ENCODE data around the gene MAPK8IP2. TPM values are rescaled to one million over a fixed set of nuclear protein-coding genes. Genes with fewer than 3 reads are reported as not detected.

MAPK8IP2 gene
- 0.86 and 1.0 TPM in 2 replicates for total RNA-seq

DNA sequence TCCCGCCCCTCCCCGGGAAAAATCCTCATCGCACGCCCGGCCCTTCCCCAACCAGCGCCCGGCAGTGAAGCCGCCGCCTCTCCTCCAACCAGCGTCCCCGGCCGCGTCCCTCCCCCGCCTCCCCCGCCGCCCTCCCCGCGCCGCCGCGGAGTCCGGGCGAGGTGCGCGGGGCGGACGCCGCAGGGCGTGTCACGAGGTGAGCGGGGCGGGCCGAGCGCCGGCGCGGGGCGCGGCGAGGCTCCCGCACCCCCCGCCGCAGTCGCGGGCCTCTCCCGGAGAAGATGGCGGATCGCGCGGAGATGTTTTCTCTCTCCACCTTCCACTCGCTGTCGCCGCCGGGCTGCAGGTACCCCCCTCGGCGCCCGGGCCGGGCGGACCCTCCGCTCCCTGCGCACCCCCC, at the start of gene MAPK8IP2:
Gene MAPK8IP2, plus strand, starts transcription at position 256 of the 400 bp plus-strand sequence. Its CDS starts 26 bp downstream, at position 282.

DNA sequence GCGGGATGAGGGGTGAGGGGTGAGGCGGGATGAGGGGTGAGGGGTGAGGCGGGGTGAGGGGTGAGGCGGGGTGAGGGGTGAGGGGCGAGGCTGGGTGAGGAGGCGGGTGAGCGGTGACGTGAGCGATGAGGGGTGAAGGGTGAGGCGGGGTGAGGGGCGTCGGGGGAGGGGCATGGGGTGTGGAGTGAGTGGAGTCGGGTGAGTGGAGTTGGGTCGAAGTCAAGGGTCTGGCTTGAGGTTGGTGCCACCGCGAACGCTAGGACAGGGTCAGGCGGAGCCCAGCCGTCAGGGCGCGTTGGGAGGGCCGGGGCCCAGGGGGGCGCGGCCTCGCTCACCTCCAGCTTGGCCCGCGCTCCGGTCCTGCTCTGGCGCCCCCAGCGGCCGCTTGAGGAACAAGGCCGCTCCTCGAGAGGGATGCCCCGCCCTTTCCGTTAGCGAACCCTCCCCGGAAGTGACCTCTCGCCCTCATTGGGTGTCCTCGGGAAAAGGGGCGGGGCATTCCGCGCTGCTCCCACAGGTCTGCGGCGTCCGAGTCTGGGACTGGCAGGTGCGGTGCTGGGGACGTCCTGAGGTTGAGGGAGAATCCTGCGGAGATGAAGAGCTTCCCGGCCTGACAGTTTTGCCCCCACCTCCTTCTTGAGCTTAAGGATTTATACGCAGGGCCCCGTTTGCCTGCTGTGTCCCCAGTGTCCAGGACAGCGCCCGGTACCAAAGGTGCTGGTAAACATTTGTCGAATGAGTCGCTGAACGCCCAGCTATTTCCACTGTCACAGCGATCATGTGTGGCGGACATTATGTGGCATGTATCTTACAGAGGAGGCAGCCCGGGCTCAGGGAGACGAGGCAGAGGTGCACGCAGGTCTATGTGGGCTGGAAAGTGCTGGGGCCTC, 37.8 kb upstream of the MAPK8IP2 start, which contains the start of gene SYCE3:
Gene SYCE3, minus strand, starts transcription at position 397 of the 890 bp plus-strand sequence. CDS start 6,514 bp downstream, outside the sequence.

DNA sequence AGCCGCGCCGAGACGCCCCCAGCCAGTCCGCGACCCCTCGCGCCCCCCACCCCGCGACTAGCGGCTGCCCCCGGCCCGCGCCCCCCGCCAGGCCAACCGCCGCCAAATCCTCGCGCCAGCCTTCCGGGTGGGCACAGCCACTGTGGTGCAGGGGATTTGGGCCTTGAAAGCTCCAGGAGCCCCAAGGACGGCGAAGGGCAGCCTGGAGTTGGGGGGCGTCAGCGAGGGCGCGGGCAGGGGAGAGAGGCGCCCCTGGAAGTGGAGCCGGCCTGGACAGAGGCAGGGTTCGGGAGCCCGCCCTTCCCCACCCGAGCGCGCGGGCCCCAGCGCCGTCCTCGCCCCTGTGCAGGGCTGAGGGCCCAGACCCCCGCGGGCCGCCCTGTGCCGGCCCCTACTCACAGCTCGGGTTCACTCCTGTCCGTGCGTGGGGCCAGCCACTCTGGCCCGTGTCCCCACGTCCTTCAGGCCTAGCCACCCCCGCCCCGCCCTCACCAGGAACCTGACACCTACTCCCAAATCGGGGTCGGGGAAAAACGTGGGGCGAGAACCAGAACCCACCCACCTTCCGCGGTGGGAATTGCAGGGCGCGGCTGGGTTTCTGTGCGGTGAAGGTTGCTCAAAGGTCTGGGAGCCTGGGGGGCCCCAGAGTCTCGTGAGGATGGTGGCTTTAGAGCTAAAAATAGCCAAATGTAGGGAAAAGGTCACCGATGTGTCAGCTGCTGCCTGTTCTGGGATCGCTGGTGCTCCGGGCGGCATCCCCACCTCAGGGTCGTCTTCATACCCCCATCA, 22.4 kb upstream of the MAPK8IP2 start, which contains the start of gene CPT1B:
Gene CPT1B, minus strand, starts transcription at position 441 of the 789 bp plus-strand sequence. CDS start 512 bp downstream, outside the sequence.

DNA sequence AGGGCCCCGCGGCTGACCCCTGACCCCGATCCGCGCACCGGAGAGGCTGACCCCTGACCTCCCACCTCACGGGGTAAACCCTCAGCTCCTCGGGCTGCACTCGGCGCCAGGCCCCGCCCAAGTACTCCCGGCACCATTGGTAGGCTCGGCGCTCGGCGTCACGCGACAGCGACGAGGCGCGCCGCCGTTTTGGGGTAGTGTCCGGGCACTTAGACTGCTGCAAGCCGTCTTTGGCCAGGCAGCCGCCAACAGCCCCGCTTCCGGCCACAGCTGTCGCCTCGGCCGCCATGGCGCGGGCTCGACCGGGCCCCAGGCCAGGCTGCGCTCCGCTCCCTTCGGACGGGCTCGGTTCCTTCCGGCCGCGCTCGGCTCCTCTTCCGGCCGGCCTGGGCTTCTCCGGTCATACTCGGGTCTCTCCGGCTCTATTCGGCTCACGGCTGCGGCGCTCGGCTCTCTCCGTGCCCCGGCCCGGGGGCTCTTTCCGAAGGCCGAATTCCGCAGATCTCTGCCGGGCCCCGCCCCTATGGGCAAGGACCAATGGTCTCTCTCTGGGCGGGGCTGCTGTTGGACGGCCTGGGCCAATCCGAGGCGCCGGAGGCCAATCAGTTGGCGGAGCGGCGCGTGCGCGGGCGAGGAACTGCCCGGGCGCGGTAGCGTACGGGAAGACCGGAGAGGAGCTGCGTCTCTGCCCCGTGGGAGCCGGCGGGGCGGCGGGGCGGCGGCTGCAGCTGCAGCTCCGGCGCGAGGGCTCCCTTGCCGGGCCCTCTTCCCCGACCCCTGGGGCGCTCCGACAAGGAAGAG, 17.9 kb upstream of the MAPK8IP2 start, which contains the start of gene CHKB:
Gene CHKB, minus strand, starts transcription at position 357 of the 801 bp plus-strand sequence. Its CDS starts 68 bp downstream, at position 289.

GRCh38 chr22:50627642-50628542, 27.3 kb downstream of the MAPK8IP2 start, which contains the start of gene ARSA:
TSS of gene ARSA (minus strand) at chr22:50628152. CDS start at chr22:50627779, 373 bp downstream.

Other genes starting within 250 kb of the MAPK8IP2 start
- gene SBF1, start 125.8 kb upstream of the MAPK8IP2 start, total RNA-seq = 46.3 and 52.2 TPM in 2 replicates
- 3.0 and 4.4 TPM in 2 replicates for gene ADM2, start 119.2 kb upstream of the MAPK8IP2 start, total RNA-seq
- not detected in 2 replicates for gene MIOX, start 113.9 kb upstream of the MAPK8IP2 start, total RNA-seq
- 40.6 and 46.5 TPM in 2 replicates for gene LMF2, start 93.1 kb upstream of the MAPK8IP2 start, total RNA-seq
- gene NCAPH2, start 92.6 kb upstream of the MAPK8IP2 start, total RNA-seq = 23.5 and 26.5 TPM in 2 replicates
- gene SCO2, start 75.2 kb upstream of the MAPK8IP2 start, total RNA-seq = 2.5 TPM in 2 replicates
- gene TYMP, start 70.8 kb upstream of the MAPK8IP2 start, total RNA-seq = 50.7 and 69.0 TPM in 2 replicates
- 0.11 and 0.13 TPM in 2 replicates for gene KLHDC7B, start 54.9 kb upstream of the MAPK8IP2 start, total RNA-seq
- not detected in 2 replicates for gene SYCE3, start 37.9 kb upstream of the MAPK8IP2 start, total RNA-seq
- gene CPT1B, start 22.4 kb upstream of the MAPK8IP2 start, total RNA-seq = 2.4 TPM in 2 replicates
- gene CHKB, start 17.9 kb upstream of the MAPK8IP2 start, total RNA-seq = 21.5 and 26.7 TPM in 2 replicates
- gene ARSA, start 27.4 kb downstream of the MAPK8IP2 start, total RNA-seq = 28.0 and 30.6 TPM in 2 replicates
- 0.39 and 0.54 TPM in 2 replicates for gene SHANK3, start 72.0 kb downstream of the MAPK8IP2 start, total RNA-seq
- not detected in 2 replicates for gene ACR, start 137.4 kb downstream of the MAPK8IP2 start, total RNA-seq
- gene RABL2B, start 182.8 kb downstream of the MAPK8IP2 start, total RNA-seq = 13.2 and 17.1 TPM in 2 replicates